Globus pallidus (tissue), 1 donor: ENCODE measurements around the gene PLD4.

Source experiments
- DNase-seq: peaks from one replicate; pipeline ENCODE4 v3.0.0-alpha.2; 2015; ENCODE audit warnings: low spot score

Gene PLD4

GRCh38 chr14:104954746-104955395 lies 30.2 kb downstream of the PLD4 start:
- DNase-seq, result no peak

GRCh38 chr14:104955396-104955770 lies 30.7 kb downstream of the PLD4 start:
- DNase-seq, result no peak

- no peak for DNase-seq
Measured at GRCh38 chr14:104956290-104956890, 31.7 kb downstream of the PLD4 start.

GRCh38 chr14:104957146-104958113 lies 32.8 kb downstream of the PLD4 start:
- no peak for DNase-seq

- no peak for DNase-seq
Measured at GRCh38 chr14:104964546-104964945, 39.9 kb downstream of the PLD4 start.

- DNase-seq, result no peak
Measured at GRCh38 chr14:104965561-104966231, 41.0 kb downstream of the PLD4 start.

- no peak for DNase-seq
Measured at GRCh38 chr14:104966261-104966865, 41.7 kb downstream of the PLD4 start.

- no peak for DNase-seq
Measured at GRCh38 chr14:104966981-104967385, 42.3 kb downstream of the PLD4 start.

GRCh38 chr14:104967386-104968152 lies 42.9 kb downstream of the PLD4 start:
- no peak for DNase-seq

GRCh38 chr14:104968153-104968527 lies 43.5 kb downstream of the PLD4 start:
- no peak for DNase-seq

- no peak for DNase-seq
Measured at GRCh38 chr14:104968541-104969401, 44.1 kb downstream of the PLD4 start.

- no peak for DNase-seq
Measured at GRCh38 chr14:104969741-104970230, 45.1 kb downstream of the PLD4 start.

GRCh38 chr14:104970231-104971068 lies 45.8 kb downstream of the PLD4 start:
- no peak for DNase-seq

- DNase-seq, result no peak
Measured at GRCh38 chr14:104971447-104972240, 47.0 kb downstream of the PLD4 start.

GRCh38 chr14:104972301-104973134 lies 47.8 kb downstream of the PLD4 start:
- DNase-seq, result no peak

GRCh38 chr14:104973135-104973384 lies 48.4 kb downstream of the PLD4 start:
- DNase-seq, result no peak

GRCh38 chr14:104973385-104974145 lies 48.9 kb downstream of the PLD4 start:
- DNase-seq, result no peak
